SU-DHL-6 (cell line): ENCODE measurements around the gene ABHD2.

Experiments used
- CTCF ChIP-seq: fragments of 200-600 bp; sonication (generic); IDR thresholded peaks from one replicate; pipeline ENCODE4 v1.5.1; 2017; ENCODE audit warnings: antibody characterized with exemption, mild to moderate bottlenecking, low read length, moderate library complexity; ENCODE audit not compliant: insufficient read depth, poor library complexity, severe bottlenecking
- EZH2phosphoT487 ChIP-seq: fragments of 200-600 bp; sonication (generic), shearing (Covaris generic); conservative IDR thresholded peaks from 2 replicates; pipeline ENCODE4 v1.6.1; 2018; ENCODE audit warnings: mild to moderate bottlenecking, antibody characterized with exemption, low read length, moderate library complexity, mixed read lengths

GRCh38 chr15:89244574-89244903 lies 156.3 kb downstream of the ABHD2 start:
- TF ChIP-seq CTCF (no peak), EZH2phosphoT487 (no peak)
